HG03135 (cell line): ENCODE measurements around the gene ASTN2.
A peak's percentile ranks its signal among the peaks of the same experiment; 100 is the strongest.

Experiments
- ATAC-seq: cut with Tn5 transposase; IDR thresholded peaks from one replicate; pipeline ENCODE4 v1.9.1; 2021; ENCODE audit warnings: mild to moderate bottlenecking, moderate library complexity; ENCODE audit not compliant: unreplicated experiment

Gene ASTN2

GRCh38 chr9:116980582-116981120 lies 434.2 kb downstream of the ASTN2 start:
- no peak for ATAC-seq

GRCh38 chr9:116979456-116979855 lies 435.4 kb downstream of the ASTN2 start:
- no peak for ATAC-seq

- ATAC-seq: no peak
Measured at GRCh38 chr9:116978155-116978554, 436.7 kb downstream of the ASTN2 start.

GRCh38 chr9:116975126-116975525 lies 439.7 kb downstream of the ASTN2 start:
- ATAC-seq: no peak

- ATAC-seq: no peak
Measured at GRCh38 chr9:116966199-116966598, 448.7 kb downstream of the ASTN2 start.

- ATAC-seq: no peak
Measured at GRCh38 chr9:116964258-116964657, 450.6 kb downstream of the ASTN2 start.

GRCh38 chr9:116959809-116960208 lies 455.0 kb downstream of the ASTN2 start:
- ATAC-seq: no peak

GRCh38 chr9:116958881-116959280 lies 456.0 kb downstream of the ASTN2 start:
- ATAC-seq: no peak

GRCh38 chr9:116954731-116955130 lies 460.1 kb downstream of the ASTN2 start:
- no peak for ATAC-seq

- ATAC-seq: no peak
Measured at GRCh38 chr9:116953271-116953670, 461.6 kb downstream of the ASTN2 start.

- no peak for ATAC-seq
Measured at GRCh38 chr9:116952436-116952810, 462.4 kb downstream of the ASTN2 start.

- ATAC-seq: peak; percentile 68
Measured at GRCh38 chr9:116951588-116952435, 463.0 kb downstream of the ASTN2 start.

GRCh38 chr9:116945817-116946216 lies 469.0 kb downstream of the ASTN2 start:
- ATAC-seq: no peak

GRCh38 chr9:116944714-116945534 lies 469.9 kb downstream of the ASTN2 start:
- no peak for ATAC-seq

- no peak for ATAC-seq
Measured at GRCh38 chr9:116943970-116944369, 470.9 kb downstream of the ASTN2 start.

- ATAC-seq: no peak
Measured at GRCh38 chr9:116942593-116943061, 472.2 kb downstream of the ASTN2 start.

GRCh38 chr9:116941266-116941665 lies 473.6 kb downstream of the ASTN2 start:
- no peak for ATAC-seq

GRCh38 chr9:116940614-116941215 lies 474.1 kb downstream of the ASTN2 start:
- no peak for ATAC-seq

GRCh38 chr9:116939614-116940013 lies 475.2 kb downstream of the ASTN2 start:
- ATAC-seq: no peak

GRCh38 chr9:116939161-116939560 lies 475.7 kb downstream of the ASTN2 start:
- no peak for ATAC-seq

GRCh38 chr9:116937361-116937760 lies 477.5 kb downstream of the ASTN2 start:
- no peak for ATAC-seq
